Measurements from ENCODE around the gene SNCG.
"Not testable (repeated sequence)": the region's sequence is repeated elsewhere in the genome, so short reads cannot be mapped to it uniquely, and the experiment has no call there.

The SNCG gene

DNA sequence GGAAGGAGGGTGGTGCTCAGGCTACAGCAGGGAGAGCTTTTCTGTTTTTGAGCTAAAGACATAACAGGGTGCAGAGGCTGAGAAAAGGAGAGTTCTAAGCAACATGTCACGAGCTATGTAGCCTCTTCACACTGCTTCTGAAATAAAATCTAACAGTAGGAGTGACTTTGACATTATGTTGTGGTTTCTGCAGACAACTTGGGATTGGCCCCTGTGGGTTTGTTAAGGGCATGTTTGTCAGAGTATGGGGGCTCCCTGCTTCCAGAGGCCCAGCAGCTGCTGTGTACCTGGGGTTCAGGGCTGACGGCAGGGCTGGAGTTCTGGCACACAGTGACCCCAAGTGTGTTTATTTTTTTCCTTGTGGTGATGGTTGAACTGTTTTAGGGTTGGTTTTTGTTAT lies 25.7 kb upstream of the SNCG start:
- H3K4me3 ChIP-seq (ENCODE audit: low read depth, low read length) = no peak overlapping the region
- TF ChIP-seq, protein P1, sequence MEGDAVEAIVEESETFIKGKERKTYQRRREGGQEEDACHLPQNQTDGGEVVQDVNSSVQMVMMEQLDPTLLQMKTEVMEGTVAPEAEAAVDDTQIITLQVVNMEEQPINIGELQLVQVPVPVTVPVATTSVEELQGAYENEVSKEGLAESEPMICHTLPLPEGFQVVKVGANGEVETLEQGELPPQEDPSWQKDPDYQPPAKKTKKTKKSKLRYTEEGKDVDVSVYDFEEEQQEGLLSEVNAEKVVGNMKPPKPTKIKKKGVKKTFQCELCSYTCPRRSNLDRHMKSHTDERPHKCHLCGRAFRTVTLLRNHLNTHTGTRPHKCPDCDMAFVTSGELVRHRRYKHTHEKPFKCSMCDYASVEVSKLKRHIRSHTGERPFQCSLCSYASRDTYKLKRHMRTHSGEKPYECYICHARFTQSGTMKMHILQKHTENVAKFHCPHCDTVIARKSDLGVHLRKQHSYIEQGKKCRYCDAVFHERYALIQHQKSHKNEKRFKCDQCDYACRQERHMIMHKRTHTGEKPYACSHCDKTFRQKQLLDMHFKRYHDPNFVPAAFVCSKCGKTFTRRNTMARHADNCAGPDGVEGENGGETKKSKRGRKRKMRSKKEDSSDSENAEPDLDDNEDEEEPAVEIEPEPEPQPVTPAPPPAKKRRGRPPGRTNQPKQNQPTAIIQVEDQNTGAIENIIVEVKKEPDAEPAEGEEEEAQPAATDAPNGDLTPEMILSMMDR (IDR thresholded peaks at IDR 0.05; ENCODE audit: borderline replicate concordance, insufficient read depth, low read depth, low read length) = no peak

DNA sequence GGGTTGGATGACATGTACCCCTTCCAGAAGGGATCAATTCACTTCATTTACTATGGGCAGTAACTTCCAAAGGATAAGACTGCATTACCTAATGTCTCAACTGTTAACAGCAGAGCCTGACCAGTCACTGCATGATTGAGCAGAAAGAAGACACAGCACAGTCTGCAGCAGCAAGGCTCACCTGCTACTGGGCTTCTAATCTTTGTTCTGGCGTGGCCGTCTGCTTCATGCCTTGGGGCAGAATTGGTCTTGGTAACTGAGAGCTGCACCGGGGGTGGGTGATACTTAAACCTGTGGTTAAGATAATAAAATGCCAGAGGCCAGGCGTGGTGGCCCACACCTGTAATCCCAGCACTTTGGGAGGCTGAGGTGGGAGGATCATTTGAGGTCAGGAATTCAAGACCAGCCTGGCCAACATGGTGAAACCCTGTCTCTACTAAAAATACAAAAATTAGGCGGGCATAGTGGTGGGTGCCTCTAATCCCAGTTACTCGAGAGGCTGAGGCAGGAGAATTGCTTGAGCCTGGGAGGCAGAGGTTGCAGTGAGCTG lies 24.2 kb upstream of the SNCG start:
- H3K4me3 ChIP-seq (ENCODE audit: low read depth, low read length) = not testable (repeated sequence)

DNA sequence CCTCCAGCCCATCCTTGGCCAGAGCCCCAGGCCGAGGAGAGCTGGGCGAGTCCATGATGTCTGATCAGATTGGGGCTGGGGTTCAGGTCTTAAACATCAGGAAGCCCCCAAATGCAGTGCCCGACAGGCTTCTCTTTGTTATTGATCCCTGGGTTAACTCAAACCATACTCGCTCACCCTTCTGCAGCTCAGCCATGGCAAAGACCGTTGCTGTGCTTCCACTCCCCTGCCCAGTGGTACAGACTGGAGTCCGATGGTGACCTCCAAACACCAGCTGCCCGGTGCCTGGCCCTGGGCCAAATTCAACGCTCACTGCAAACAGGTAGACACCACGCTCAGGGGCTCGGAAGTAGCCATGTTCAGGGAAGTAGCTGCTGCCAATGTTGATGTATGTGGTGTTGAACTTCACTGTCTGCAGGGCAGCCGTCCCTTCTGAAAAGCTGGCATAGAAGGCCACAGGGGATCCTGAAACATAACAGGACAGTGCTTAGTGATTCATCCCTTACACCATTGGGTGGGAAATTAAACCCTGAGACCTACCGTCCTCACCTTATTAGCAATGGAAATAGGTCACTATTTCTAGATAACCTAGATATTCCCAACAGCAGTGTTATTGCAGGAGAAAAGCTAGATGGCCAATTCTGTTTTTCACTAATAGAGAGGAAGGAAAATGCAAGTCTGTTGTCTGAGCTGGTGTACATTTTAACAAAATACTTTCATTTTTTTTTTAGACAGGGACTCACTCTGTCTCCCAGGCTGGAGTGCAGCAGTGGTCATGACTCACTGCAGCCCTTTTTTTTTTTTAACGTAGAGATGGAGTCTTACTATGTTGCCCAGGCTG lies 21.5 kb upstream of the SNCG start:
- TF ChIP-seq, protein P1 (IDR thresholded peaks at IDR 0.05; ENCODE audit: borderline replicate concordance, insufficient read depth, low read depth, low read length) = no peak

DNA sequence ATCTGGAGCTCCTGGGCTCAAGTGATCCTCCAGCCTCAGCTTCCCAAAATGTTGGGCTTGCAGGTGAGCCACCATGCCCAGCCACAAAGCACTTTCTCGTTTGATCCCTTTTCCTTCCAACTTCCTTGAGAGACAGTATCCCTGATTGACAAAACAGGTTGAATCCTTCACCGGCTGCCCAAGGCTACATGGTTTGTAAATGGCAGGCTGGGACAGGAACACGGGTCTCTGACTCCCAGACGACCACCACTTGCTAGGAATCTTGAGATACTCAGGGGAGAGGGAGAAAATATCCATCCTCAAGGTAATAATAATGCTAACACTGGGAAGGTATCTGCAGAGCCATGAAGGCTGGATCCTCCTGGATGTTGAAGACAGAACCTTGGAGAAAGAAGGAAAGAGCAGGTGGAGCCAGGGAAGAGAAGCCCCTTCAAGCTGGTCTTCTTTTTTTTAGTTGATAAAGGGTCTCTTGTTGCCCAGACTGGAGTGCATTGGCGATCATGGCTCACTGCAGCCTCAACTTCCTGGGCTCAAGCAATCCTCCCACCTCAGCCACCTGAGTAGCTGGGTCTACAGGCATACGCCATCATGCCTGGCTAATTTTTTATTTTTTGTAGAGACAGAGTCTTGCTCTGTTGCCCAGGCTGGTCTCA lies 20.8 kb upstream of the SNCG start:
- no peak overlapping the region for H3K4me3 ChIP-seq (ENCODE audit: low read depth, low read length)
- TF ChIP-seq, protein P1 (IDR thresholded peaks at IDR 0.05; ENCODE audit: borderline replicate concordance, insufficient read depth, low read depth, low read length) = no peak

More for the DNA sequence above, 21.5 kb upstream of the SNCG start:
- H3K4me3 ChIP-seq (ENCODE audit: low read depth, low read length) = no peak overlapping the region

DNA sequence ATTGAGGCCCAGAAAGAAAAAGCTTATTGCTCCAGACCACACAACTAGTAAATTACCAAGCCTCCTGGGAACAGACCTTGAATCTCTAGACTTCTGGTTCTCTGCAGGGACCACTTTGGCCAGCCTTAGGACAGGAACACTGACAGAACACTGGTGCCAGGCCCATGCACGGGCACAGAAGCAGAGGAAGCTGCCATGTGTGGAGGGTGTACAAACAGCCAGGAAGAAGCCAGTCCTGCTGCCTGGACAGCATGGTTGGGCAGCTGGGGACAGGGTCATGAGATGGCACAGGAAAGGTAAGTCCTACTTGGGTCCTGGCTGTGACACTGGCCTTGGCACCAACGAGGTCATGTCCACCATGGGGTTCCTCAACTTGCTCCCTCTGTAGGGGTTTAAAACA lies 20.1 kb upstream of the SNCG start:
- TF ChIP-seq, protein P1 (IDR thresholded peaks at IDR 0.05; ENCODE audit: borderline replicate concordance, insufficient read depth, low read depth, low read length) = no peak
- H3K4me3 ChIP-seq (ENCODE audit: low read depth, low read length) = no peak overlapping the region

DNA sequence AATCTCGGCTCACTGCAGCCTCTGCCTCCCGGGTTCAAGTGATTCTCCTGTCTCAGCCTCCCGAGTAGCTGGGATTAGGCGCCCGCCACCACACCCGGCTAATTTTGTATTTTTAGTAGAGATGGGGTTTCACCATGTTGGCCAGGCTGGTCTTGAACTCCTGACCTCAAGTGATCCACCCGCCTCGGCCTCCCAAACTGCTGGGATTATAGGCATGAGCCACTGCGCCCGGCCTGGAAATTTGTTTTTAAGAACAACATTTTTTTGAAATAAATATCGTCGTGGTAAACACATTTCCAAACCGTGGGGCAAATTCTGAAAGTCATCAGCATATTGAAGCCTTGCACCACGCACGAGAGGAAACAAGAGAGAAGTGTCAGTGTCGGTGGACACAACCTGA lies 18.3 kb upstream of the SNCG start:
- H3K4me3 ChIP-seq (ENCODE audit: low read depth, low read length) = not testable (repeated sequence)

GRCh38 chr10:86940677-86941076 lies 17.7 kb upstream of the SNCG start:
- TF ChIP-seq, protein P1 (IDR thresholded peaks at IDR 0.05; ENCODE audit: borderline replicate concordance, insufficient read depth, low read depth, low read length) = no peak
- no peak overlapping the region for H3K4me3 ChIP-seq (ENCODE audit: low read depth, low read length)

DNA sequence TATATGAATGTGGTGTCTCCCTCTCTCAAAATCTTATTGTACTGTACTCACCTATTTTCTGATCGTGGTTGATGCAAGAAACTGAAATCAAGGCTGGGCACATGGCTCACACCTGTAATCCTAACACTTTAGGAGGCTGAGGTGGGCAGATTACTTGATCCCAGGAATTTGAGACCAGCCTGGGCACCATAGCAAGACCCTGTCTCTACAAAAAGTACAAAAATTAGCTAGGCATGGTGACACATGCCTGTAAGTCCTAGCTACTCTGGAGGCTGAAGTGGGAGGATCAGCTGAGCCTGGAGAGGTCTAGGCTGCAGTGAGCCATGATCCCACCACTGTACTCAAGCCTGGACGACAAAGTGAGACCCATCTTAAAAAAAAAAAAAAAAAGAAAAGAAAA lies 17.0 kb upstream of the SNCG start:
- H3K4me3 ChIP-seq (ENCODE audit: low read depth, low read length) = no peak overlapping the region
- TF ChIP-seq, protein P1 (IDR thresholded peaks at IDR 0.05; ENCODE audit: borderline replicate concordance, insufficient read depth, low read depth, low read length) = no peak
